Natural killer cell (primary cell): ENCODE measurements around the gene OR5M11. TPM values are rescaled to one million over a fixed set of nuclear protein-coding genes. Genes with fewer than 3 reads are reported as not detected.

Experiments used
- ATAC-seq, 3 donors: fragments of 150-1000 bp in 2 of 3; fragments of 200-7000 bp in 1 of 3; cut with Tn5 transposase; 1 replicate in 1 of 3; 2 replicates in 2 of 3; pipeline ENCODE4 v1.10.0; 2021; ENCODE audit warnings: mild to moderate bottlenecking in 2 of 3, moderate library complexity in 2 of 3
- DNase-seq, 2 donors: peaks; one replicate each; pipeline versions ENCODE4 v3.0.0 to v3.0.0-alpha.2; 2013 to 2021; ENCODE audit warnings: mixed read lengths in 1 of 2
- H3K27ac ChIP-seq: one replicate; pipeline ENCODE4 v1.5.1; 2013; ENCODE audit warnings: mild to moderate bottlenecking, low read length
- H3K27me3 ChIP-seq: one replicate; pipeline ENCODE4 v1.6.1; 2013; ENCODE audit warnings: low read length; ENCODE audit not compliant: control insufficient read depth, insufficient read depth
- H3K36me3 ChIP-seq: one replicate; pipeline ENCODE4 v1.6.1; 2013; ENCODE audit warnings: low read length; ENCODE audit not compliant: control insufficient read depth, insufficient read depth
- H3K4me1 ChIP-seq: one replicate; pipeline ENCODE4 v1.6.1; 2013; ENCODE audit warnings: low read length; ENCODE audit not compliant: control insufficient read depth, insufficient read depth
- H3K4me3 ChIP-seq: one replicate; pipeline ENCODE4 v1.5.1; 2013; ENCODE audit warnings: low read length
- H3K9me3 ChIP-seq: one replicate; pipeline ENCODE4 v1.6.1; 2013; ENCODE audit warnings: low read length; ENCODE audit not compliant: control insufficient read depth, insufficient read depth
- H3K27ac Mint-ChIP-seq, 2 donors: one replicate each; pipeline ENCODE4 v1.8.0; 2022; ENCODE audit warnings: mild to moderate bottlenecking in 2 of 2, mixed read lengths in 2 of 2, moderate library complexity in 1 of 2
- H3K27me3 Mint-ChIP-seq, 2 donors: one replicate each; pipeline ENCODE4 v1.8.0; 2022; ENCODE audit warnings: low read depth in 2 of 2, mixed read lengths in 2 of 2
- H3K36me3 Mint-ChIP-seq: one replicate; pipeline ENCODE4 v1.8.0; 2022; ENCODE audit warnings: mixed read lengths
- H3K4me1 Mint-ChIP-seq, 2 donors: one replicate each; pipeline ENCODE4 v1.8.0; 2022; ENCODE audit warnings: mixed read lengths in 2 of 2
- H3K4me3 Mint-ChIP-seq: one replicate; pipeline ENCODE4 v1.8.0; 2022; ENCODE audit warnings: mild to moderate bottlenecking, moderate library complexity, mixed read lengths
- H3K9me3 Mint-ChIP-seq, 2 donors: one replicate each; pipeline ENCODE4 v1.8.0; 2022; ENCODE audit warnings: mixed read lengths in 2 of 2
- WGBS: methylation state at CpG from one replicate; pipeline ENCODE4 v1.1.7; 2013; ENCODE audit warnings: missing lambda C conversion rate; ENCODE audit not compliant: insufficient coverage; 5-methylcytosine and 5-hydroxymethylcytosine counted together
- intact Hi-C: fragments of 100-400 bp; cut with micrococcal nuclease; formaldehyde crosslinking; loops from one replicate; pipeline ENCODE4 v1.14.2; 2022
- total RNA-seq, 4 donors: library from RNA; stranded (reverse); fragments of 120-200 nt in 1 of 4; gene quantifications; one replicate each; pipeline versions ENCODE4 v1.2.3 to v1.2.4, GENCODE V29; 2013 to 2022
- TF ChIP-seq, protein P1 (sequence below): fragments of 200-600 bp; IDR thresholded peaks from one replicate; pipeline ENCODE4 v1.8.0; 2022; ENCODE audit warnings: antibody characterized with exemption

Gene OR5M11
- total RNA-seq, 3 donors from 2014 or later (not counting 1 experiment from before 2014, with no cell fraction given) = not detected

DNA sequence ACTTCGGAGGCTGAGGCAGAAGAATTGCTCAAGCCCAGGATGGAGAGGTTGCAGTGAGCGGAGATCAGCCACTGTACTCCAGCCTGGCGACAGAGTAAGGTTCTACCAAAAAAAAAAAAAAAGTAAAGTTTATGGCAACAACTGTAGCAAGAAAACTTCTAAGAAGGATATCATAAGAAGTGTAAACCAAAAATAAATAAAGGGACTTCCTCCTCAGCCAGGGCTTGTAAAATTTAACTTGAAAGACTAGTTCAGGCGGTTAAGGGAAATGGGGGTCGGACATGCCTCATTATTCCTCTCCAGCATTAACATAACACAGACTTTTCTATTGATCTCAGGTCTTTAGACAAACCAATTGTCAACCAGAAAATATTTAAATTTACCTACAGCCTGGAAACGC lies 2.5 kb upstream of the OR5M11 start:
- Mint-ChIP-seq H3K9me3 (peaks cover 10 to 13% of the 10 kb centered on the region in 2 donors), H3K4me1 (no peaks in the 10 kb centered on the region), H3K4me3 (no peak overlapping the region), H3K27me3 (no peaks in the 10 kb centered on the region), H3K36me3 (no peaks in the 10 kb centered on the region), H3K27ac (no peak overlapping the region)
- TF ChIP-seq, protein P1, sequence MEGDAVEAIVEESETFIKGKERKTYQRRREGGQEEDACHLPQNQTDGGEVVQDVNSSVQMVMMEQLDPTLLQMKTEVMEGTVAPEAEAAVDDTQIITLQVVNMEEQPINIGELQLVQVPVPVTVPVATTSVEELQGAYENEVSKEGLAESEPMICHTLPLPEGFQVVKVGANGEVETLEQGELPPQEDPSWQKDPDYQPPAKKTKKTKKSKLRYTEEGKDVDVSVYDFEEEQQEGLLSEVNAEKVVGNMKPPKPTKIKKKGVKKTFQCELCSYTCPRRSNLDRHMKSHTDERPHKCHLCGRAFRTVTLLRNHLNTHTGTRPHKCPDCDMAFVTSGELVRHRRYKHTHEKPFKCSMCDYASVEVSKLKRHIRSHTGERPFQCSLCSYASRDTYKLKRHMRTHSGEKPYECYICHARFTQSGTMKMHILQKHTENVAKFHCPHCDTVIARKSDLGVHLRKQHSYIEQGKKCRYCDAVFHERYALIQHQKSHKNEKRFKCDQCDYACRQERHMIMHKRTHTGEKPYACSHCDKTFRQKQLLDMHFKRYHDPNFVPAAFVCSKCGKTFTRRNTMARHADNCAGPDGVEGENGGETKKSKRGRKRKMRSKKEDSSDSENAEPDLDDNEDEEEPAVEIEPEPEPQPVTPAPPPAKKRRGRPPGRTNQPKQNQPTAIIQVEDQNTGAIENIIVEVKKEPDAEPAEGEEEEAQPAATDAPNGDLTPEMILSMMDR = no peak
- peaks cover 13% of the 10 kb centered on the region for H3K9me3 ChIP-seq
- 94% methylated on average over 6 of the region's 6 CpGs for WGBS
- no peak overlapping the region for H3K27ac ChIP-seq
- no peak for DNase-seq
- no peaks in the 10 kb centered on the region for H3K27me3 ChIP-seq
- no peak overlapping the region for H3K4me3 ChIP-seq
- intact Hi-C loops = no loop called here
- no peaks in the 10 kb centered on the region for H3K4me1 ChIP-seq
- H3K36me3 ChIP-seq = no peaks in the 10 kb centered on the region
- no peak for ATAC-seq

- intact Hi-C loops = no loop called here
- Mint-ChIP-seq H3K36me3 (peaks cover 2% of the 10 kb centered on the region), H3K27ac (no peak overlapping the region), H3K4me1 (no peaks in the 10 kb centered on the region), H3K27me3 (no peaks in the 10 kb centered on the region), H3K9me3 (peaks cover 13 to 19% of the 10 kb centered on the region in 2 donors), H3K4me3 (no peak overlapping the region)
- Histone ChIP-seq H3K27ac (no peak overlapping the region), H3K4me1 (no peaks in the 10 kb centered on the region), H3K4me3 (no peak overlapping the region), H3K9me3 (peaks cover 13% of the 10 kb centered on the region), H3K27me3 (no peaks in the 10 kb centered on the region), H3K36me3 (no peaks in the 10 kb centered on the region)
- ATAC-seq = no peak
- TF ChIP-seq, protein P1 = no peak
- WGBS = no CpG with 5 or more reads among the region's 1 CpG
- no peak for DNase-seq
Measured at GRCh38 chr11:56543739-56544138, 682 bp upstream of the OR5M11 start.

GRCh38 chr11:56533054-56533740 lies 9.9 kb downstream of the OR5M11 start:
- Histone ChIP-seq H3K36me3 (no peaks in the 10 kb centered on the region), H3K4me1 (no peaks in the 10 kb centered on the region), H3K9me3 (no peaks in the 10 kb centered on the region), H3K27me3 (no peaks in the 10 kb centered on the region), H3K4me3 (no peak overlapping the region), H3K27ac (no peak overlapping the region)
- peaks cover 15% of the 10 kb centered on the region for H3K36me3 Mint-ChIP-seq
- no peak overlapping the region for H3K4me3 Mint-ChIP-seq
- DNase-seq (no peak), ATAC-seq (no peak)
- TF ChIP-seq, protein P1 = no peak
- whole genome bisulfite sequencing = 63% methylated on average over 2 of the region's 3 CpGs
- H3K9me3 Mint-ChIP-seq = peaks cover 11 to 16% of the 10 kb centered on the region in 2 donors
- no peak overlapping the region for H3K27ac Mint-ChIP-seq
- intact Hi-C loops = no loop called here
- no peaks in the 10 kb centered on the region for H3K27me3 Mint-ChIP-seq
- no peaks in the 10 kb centered on the region for H3K4me1 Mint-ChIP-seq

DNA sequence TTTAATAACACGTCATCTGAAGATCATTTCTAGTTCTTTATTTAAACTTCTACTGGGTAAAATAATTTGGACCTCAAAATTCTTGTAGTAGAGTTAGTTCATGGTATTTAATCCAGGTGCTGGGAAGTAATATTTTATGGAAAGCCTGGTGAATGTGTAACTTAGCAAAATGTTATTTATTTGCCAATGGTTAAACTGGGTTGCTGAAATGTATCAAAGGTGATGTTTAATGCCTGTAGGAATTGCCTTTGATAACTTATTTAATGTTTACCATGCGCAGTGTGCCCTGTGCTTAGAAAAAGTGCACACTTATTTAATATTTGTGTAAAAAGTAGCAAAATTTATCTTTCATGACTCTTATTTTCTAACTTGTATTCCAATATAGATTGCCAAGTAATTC lies 11.2 kb downstream of the OR5M11 start:
- no peak overlapping the region for H3K4me3 Mint-ChIP-seq
- H3K27me3 ChIP-seq = no peaks in the 10 kb centered on the region
- TF ChIP-seq, protein P1 = no peak
- H3K9me3 Mint-ChIP-seq = peaks cover 13% of the 10 kb centered on the region in 2 donors
- intact Hi-C loops = no loop called here
- H3K36me3 Mint-ChIP-seq = peaks cover 5% of the 10 kb centered on the region
- H3K36me3 ChIP-seq = no peaks in the 10 kb centered on the region
- no peak overlapping the region for H3K27ac ChIP-seq
- DNase-seq = no peak
- ATAC-seq = no peak
- H3K4me3 ChIP-seq = no peak overlapping the region
- H3K27me3 Mint-ChIP-seq = no peaks in the 10 kb centered on the region
- WGBS = 86% methylated on average over 1 of the region's 2 CpGs
- no peaks in the 10 kb centered on the region for H3K9me3 ChIP-seq
- no peaks in the 10 kb centered on the region for H3K4me1 ChIP-seq
- no peaks in the 10 kb centered on the region for H3K4me1 Mint-ChIP-seq
- no peak overlapping the region for H3K27ac Mint-ChIP-seq
